NCI-H187 treated with DMSO at 0.1 percent for 48 hours (cell line): ENCODE results near the gene MBP.
A peak's percentile ranks its signal among the peaks of the same experiment; 100 is the strongest.

Experiments used
- DNase-seq: peaks from one replicate; lab custom pipeline; 2025; lab: John Stamatoyannopoulos, UW

The MBP gene

DNA sequence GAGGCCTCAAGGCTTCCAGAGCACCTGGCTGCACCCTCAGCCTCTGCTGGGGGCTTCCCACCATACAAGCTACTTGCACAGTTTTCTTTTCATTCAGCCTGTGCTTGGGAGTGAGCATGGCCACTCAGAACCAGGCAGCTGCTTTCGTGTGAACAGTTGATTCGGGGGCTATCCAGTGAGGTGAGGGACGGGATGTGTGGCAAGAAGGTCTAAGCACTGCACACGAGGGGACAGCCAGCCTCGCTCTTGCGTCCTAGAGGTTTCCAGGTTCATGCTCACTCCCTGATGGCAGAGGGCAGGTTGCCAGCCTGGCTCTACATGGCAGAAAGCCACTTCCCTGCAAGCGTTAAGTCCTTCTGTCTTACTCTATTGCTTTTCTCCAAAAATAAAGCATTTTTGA, 146.2 kb downstream of the MBP start:
- DNase-seq = no peak

DNA sequence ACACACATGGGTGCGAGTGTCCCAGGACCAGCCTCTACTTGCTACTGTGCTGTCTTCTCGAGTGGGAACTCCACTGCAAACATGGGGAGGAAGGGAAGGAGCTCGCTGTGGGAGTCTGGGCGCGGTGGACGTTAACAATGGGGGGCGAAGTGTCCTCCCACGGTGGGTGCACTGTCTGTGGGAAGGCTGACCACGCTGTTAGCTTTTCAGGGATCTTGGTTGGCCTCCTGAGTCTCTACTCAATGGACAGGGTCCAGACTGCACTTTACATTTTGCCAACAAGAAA, 146.7 kb downstream of the MBP start:
- no peak for DNase-seq

DNA sequence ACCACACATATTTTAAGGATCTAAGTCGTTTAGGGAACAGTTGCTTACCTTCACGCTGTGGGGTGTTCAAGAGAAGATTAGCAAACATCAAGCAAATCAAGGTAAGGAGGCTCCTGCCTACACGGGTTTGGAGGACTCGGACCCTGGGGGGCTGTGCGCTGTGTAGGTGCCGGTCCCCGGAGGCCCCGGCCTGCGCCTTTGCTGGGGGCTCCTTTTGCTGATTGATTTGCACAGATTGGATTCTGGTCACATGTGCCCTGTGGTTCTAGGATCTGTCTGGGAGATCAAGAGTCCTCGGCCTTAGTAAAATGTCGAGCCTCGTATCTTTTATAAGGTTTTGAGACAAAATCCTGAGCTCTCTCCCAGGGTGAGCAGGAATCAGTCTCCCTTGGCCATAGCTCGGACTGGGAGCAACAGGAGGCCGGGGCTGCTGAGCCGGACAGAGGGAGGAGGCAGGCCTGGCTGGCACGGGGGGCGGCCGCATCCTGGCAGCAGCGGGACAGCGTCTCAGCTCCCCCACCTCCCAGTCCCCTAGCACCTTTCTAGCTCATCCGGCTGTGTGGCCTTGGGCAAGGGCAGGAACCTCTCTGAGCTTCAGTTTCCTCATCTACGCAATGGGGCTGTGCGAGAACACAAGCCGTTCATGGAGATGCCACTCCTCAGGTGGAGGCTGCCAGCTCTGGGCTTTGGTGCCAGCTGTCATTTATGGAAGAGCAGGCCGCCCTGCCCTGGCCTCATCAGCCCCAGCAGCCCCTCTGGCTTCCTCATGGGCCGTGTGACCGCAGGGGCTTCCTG, 147.2 kb downstream of the MBP start:
- no peak for DNase-seq

DNA sequence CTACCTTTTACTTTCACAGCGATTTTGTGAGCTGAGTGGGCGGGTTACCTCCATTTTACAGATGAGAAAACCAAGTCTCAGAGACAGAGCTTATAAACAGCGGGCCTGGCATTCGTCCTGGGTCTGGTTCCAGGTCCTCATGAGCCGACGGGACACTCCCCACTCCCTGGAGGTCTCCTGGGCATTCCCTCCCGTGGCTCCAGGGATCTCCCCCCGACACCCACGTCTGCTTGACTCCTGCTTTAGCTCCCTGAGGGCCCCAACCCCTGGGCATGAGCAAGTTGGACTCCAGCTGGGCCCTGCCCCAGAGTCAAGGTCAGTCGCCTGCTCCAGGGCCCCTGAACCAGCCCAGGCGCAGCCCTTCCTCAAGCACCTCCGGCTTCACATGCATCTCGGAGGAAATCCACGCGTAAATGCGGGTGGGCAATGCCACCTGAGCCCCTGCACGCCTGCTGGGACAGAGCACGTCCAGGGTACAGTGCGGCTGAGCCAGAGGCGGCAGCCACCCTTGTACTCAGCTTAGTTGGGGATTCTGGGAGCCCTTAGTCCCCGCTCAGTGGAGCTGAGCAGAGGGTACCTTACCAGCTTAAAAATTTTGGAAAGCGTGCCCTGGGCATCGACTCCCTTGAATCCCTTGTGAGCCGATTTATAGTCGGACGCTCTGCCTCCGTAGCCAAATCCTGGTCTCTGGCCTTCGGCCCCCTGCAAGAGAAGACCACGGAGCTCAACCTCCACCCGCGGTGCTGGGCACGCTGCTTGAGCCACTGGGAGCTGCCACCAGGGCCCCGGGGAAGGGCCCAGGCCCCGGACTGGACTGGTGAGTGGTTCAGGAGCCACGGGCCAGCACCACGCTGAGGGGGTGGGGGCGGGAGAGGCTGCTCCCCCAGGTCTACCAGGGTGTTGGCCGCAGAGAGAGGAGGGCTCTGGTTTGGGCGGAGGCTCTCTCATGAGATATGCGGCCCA, 148.1 kb downstream of the MBP start:
- DNase-seq = no peak

DNA sequence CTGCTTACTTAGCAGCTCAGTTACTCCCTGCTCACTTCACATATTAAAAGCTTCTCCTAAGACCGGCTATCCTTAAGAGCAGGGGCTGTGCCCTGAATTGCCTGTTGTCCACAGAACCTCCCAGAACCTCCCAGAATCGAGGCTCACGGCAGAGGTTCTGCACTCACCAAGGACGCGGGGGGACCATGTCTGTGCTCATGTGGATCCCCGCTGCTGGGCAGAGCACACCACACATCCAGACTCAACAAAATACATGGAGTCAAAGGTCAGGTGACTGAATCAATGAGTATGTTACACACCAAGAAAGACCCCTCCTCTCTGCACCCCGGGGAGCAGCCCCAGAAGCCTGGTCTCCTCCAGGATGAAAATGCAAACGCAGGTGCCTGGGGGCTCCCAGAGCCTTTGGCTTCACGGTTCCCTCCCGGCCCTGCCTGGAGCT, 149.0 kb downstream of the MBP start:
- no peak for DNase-seq

DNA sequence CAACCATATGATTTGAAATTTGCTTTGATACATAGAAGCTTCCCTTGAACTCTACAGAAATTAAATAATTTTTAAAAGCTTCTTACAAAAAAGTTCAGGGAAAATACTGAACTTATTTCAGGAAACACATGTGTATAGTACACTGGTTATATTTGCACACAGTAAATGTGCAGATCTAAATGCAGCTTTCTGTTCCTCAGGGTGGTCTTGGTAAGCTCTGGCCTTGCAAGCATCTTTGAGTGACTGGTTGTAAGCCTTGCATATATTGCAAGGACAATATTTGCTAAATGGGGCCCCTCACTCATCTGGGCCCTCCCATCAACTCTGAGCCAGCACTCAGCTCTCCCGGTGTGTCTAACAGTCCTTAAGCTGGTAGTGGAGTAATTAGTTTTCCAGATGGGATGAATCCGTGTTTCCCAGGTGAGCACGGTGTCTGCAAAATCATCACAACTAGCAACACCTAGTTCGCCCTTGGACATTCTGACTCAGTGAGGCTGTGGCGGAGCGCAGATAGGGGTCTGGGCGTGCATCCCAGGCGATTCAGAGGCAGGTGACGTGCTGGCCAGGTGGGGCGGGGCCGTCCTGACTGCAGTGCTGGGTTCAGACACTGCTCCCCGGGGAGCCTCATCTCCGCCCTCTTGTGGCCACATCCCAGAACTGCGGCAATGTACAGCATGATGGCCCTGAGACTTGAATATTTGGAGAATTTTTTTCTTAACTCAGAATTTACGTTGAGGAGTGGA, 149.6 kb downstream of the MBP start:
- peak; percentile 8 for DNase-seq

DNA sequence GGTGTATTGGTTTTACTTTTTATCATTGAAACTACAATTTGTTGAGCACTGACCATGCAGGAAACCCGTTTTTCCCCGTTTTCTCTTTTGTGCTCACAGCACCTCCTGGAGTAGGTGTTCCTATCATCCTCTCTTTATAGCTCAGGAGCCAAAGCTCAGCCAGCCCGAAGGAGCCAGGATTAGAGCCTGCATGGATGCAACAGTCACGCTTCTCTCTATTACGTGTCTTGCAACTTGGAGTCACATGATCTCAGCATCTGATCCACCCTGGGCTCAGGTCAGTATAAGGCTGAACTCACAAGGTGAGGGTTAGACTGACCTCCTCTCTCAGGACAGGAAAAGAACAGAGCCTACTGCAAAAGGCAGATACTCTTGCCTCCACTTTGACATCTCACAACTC, 150.5 kb downstream of the MBP start:
- no peak for DNase-seq

DNA sequence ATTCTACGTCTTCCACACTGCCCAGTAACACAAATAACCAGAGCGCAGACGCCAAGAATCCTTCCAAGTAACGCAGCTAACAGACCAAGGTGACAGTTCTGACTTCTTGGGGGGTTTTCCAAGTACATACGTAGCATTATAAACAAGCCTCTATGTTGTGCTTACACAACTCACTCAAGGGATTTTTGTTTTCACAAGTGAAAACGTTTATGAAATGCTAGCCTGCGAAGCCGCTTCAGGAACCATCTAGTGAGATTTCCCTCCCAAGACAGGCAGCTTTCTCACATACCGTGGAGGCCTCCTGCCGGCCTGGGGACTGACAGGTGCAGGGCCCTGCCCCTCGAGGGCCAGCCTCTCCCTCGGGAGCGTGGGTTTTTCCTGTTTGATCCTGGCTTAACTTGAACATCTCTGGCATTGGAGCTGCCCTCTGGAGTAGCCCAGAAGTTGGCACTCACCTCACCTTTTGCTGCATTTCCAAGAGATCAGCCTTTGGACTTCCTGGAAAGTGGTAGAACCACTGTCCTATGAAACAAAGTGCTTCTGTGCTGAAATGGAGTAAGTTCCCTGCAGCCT, 151.1 kb downstream of the MBP start:
- DNase-seq = no peak

DNA sequence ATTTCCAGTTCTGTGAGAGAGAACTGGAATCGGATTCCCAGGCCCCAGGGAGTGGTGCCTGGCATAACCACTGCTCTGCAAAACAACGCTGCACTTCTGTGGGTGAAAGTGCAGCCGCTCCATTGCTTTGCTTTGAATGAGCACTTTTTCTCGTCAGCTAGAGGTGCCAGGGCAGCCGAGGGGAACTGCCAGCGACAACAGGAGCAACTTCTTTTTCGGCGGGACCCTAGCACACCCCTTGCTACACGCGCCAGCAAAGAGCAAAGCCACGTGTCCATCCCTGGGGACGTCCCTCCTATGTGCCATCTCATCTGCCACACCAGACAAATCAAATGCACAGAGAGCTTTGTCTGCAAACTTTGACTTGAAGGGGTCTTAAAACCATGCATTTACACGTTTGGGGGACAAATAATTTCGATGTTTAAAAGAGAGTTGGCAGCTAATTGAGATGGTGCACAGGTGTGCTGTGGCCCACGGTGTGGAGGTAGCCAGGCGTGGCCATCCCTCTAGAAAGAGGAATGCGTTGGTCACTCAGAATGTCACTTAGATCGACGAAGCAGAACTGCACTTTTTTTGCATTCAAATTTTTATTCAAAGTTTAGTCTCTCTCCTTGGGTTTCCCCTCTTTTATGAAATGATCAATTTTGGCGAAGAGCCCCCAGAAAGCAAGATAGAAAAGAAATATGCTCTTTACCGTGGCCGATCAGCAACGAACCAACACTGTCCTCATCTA, 151.8 kb downstream of the MBP start:
- no peak for DNase-seq

DNA sequence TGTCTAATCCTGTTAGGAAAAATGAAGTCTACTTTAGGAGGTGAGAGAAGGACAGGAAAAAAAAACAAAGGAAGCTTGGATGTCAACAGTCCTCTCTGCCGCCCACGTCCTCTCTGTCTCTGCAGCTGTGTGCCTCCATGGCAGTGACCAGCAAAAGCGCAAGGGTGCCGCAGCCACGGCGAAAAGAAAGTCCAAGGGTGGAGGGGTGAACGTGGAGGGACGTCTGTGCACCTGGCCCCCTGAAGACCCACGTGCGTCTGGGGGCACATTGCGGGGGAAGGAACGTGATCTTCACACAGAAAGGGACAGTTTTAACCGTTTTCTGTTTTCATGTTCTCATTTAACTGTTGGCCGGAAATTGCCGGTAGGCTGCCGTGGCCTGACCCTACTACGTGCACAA, 152.7 kb downstream of the MBP start:
- no peak for DNase-seq

DNA sequence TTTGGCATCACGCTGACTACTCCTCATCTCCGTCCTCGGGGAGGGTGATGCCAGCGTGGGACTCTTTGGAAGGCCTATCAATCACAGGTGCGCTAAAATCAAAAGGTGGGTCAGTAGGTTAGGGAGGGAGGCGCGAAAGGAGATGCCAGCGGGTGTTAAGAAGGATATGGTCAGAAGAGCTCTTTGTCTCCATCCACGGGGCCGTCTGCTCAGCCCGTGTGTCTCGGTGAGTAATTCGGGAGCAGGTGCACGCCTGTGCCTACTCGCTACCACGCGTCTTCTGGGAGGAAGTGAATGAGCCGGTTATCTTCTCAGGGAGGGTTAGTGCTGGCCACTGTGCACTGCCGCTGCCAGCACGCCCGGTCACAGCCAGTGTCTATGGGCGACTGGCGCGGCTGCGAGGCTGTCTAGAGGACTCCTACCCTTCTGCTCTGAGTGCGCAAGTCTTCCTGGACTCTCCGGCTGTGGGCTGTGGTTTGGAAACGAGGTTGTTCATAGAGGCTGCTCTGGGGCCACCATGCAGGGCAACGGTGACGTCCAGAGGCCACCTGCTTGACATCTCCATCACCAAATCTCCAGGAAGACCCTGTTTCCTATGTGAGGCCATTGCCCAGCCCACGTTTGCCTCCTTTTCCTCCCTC, 153.4 kb downstream of the MBP start:
- DNase-seq = no peak

DNA sequence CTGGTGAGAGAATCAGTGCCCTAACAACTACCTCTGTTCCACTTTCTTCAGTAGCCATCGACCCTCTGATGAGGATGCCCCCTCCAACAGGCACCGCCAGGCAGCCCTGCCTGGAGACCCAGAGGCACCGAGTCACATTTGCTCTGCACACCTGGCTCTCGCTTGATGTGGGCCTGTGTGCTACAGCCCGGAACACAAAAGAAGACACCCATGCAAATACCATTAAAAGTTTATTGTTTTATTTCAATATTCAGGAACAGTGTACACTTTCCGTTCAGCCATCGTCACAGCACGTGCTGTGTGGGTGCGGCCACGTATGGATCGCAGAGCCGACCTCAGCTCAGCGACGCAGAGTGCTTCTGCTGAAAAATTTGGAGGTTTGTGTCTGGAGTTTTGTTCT, 154.0 kb downstream of the MBP start:
- DNase-seq = no peak

DNA sequence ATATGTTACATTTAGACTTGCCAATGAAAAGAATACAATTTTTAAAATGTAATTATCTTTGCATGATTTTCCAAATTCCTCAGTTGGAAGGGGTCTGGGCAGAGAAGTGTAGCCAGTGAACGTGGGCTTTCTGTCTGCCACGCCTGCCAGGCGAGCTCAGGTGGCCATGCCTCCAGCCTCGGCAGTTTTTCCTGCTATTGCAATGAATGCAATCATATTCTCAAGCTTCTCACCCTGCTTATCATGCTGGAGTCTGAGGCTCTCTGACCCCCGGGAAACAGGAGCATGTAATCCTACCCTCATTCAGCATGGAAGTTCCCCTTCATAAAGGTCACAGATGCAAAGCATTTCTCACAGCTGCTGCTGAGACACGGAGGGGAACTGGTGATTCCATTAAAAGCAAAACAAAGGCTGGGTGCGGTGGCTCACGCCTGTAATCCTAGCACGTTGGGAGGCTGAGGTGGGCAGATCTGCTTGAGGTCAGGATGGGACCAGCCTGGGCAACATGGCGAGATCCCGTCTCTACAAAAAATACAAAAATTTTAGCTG, 154.8 kb downstream of the MBP start:
- DNase-seq = no peak

DNA sequence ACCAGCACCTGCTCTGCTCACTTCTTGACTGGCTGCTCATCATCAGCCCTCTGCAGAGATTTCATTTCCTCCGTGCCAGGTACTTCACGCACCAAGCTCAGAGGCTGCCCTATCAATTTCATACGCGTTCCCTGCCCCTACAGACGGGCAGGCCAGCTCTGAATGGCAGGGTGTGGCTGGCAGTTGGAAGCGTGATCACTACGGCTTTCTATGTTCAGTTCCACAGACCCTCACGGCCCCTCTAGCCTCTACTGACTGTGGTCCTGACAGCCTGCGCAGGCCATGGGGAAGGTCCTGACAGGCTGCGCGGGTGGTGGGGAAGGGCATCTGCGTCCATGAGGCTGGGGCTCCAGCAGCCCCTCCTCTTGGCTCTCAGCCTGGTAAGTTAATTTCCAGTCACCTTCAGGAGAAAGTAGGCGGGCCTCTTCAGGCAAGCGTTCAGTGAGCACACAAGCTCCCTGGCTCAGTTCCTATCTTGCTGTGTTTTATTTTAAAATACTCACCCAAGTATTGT, 155.4 kb downstream of the MBP start:
- peak; percentile 58 for DNase-seq

DNA sequence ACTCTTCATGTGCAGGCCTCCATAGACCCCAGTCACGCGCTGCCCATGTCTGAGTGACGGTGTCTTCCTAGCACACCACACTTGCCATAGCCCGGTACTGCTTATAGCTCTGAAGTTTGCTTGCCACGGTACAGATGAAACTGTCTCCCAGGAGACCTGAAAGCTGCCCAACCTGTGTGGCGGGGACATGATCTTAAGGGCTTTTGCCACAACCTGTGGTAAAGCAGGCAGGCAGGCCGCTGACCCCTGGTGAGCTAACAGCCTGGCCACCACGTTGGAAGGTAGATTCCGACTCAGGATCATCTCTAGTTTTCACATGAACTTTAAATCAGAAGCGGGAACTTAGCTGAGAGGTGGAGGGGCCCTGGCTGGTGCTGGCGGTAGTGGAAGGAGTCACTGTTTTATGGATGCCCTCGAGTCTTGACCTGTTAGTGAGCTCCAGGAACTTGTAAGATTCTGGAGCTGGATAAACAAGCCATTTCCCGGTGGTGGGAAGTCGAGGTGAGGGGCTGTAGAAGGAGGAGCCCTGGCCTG, 156.9 kb downstream of the MBP start:
- no peak for DNase-seq

DNA sequence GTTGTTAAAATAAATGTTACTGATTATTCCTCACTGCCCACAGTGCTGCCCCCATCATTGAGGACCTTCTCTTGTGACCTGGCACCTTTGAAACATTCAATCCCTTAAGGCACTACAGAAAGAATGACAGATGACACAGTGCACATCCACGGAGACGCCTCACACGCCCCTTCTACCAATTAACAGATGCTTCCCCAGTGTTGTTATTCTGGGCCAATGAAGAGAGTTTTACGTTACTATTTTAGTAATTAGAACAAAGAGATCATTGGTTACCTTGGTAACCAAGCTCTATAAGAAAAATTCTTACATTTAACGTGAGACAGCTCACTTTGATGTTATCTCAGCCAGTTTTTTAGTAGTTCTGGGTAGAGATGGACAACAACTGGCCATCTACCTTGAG, 158.2 kb downstream of the MBP start:
- DNase-seq = no peak

DNA sequence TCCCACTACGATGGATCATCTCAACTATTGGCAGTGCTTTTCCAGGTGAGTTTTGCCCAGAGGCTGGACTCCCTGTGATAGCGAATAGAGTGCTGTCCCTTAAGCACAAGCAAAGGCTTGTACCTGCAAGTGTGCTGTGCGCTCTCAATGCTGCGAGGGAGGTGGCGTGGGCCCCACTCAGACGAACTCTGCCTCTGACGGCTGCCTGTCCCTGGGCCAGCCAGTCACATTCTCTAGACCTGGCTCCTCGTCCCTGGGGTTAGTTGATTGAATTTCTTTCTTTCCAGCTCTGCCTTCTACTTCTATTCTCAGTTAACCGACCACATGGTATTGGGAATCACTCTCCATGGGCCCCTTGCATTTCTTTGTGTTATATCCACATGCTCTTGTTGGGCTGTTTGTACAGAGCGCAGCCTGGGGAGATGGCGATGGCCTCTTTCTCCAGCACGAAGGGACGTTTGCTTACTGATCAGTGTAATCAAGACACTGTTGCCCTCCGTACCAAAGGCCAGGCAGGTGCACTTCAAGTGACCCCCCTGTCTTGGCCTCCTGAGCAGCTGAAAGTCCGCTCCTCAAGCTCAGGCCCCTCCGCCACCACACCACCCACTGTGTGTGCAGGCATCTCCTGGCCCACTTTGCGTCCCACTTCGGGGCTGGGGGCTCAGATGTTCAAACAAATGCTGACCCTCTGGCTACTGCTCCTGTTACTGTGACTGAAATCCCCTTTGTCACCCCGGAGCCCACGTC, 158.9 kb downstream of the MBP start:
- no peak for DNase-seq

DNA sequence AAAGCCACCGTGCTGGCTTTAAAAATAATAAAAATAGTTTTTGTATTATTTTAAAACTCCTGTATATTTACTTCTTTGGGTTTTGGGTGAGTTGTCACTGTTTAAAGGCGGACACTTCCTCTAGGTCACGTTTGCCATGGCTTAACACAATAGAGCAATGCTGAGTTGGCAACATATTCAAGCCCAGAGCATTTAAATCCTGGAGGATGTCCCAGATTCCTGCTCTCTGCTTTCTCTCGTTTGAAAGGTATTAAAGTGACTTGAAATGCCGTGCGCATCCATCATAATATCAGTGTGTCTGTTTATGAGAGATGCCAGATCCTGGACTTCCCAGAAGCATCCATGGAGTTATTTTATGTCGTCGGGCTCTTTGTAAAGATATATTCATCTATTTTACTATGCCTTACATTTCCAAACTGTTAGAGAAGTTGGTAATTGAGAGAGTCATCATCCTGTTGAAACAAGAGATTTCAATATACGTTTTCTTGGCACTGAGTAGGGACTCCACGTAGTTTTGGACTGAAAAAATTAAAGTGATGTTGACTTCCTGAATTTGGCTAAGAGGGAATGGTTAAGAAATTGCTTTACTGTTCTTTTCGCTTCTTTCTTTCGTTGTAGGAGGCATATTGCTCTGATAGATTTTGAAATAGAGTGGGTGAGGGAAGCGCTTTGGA, 159.6 kb downstream of the MBP start:
- DNase-seq = no peak

DNA sequence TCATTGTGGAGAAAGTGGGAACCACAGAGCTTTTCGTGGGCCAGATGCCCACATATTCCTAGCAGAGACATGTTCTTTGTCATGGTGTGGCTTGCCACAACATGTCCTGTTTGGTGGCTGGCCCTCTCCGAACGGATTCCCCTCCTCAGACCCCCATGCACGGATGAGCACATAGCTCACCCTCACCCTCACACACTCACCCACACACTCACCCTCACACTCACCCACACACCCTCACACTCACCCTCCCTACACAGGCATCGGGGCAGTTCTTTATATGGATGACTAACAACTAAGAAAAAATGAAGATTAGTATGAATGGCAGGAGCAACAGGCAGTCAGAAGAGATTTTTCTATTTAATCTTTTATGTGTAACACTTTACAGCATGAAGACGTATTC, 160.3 kb downstream of the MBP start:
- DNase-seq = no peak
